ENCODE data around the gene TCF7L1.

GRCh38 chr2:85238607-85239006, 105.4 kb downstream of the TCF7L1 start:
- TF ChIP-seq USF2 (IDR thresholded peaks at IDR 0.05; ENCODE audit: borderline replicate concordance, low read depth, low read length) (no peak), POLR2AphosphoS5 (IDR thresholded peaks at IDR 0.05; ENCODE audit: low read depth, low read length) (no peak), CTCF (IDR thresholded peaks at IDR 0.05) (no peak)

All from SK-N-SH (cell line).